Posterior vena cava (tissue), 2 donors: ENCODE results near the gene MRPS27. TPM values are rescaled to one million over a fixed set of nuclear protein-coding genes. Genes with fewer than 3 reads are reported as not detected.
"Not testable (repeated sequence)": the region's sequence is repeated elsewhere in the genome, so short reads cannot be mapped to it uniquely, and the experiment has no call there.

Experiments used
- DNase-seq: peaks from one replicate; pipeline ENCODE4 v3.0.0-alpha.2; 2020; ENCODE audit warnings: low spot score
- intact Hi-C, 2 donors: fragments of 100-400 bp; cut with DNase I; formaldehyde crosslinking; loops; one replicate each; pipeline versions ENCODE4 v1.14.1 to v1.14.2; 2022 to 2023
- total RNA-seq, 2 donors: library from RNA; stranded (reverse); fragmentation: NEBNext Ultra II Directional; extraction: Animal tissue kit (Norgen Biotek cat#: 25700); gene quantifications; one replicate each; pipeline ENCODE4 v1.2.1, GENCODE V29; 2021
- donor health status: DM: yes; HTN: yes; CAD: no.
- donor health status: DM: yes; HTN: yes; CAD: no.

Gene MRPS27
- total RNA-seq, 2 donors from 2014 or later, result 38.4 to 39.1 TPM

GRCh38 chr5:72191404-72191803 lies 128.6 kb downstream of the MRPS27 start:
- intact Hi-C loops, result no loop called here
- no peak for DNase-seq

GRCh38 chr5:72189146-72189545 lies 130.9 kb downstream of the MRPS27 start:
- no peak for DNase-seq
- intact Hi-C loops, result no loop called here

- no peak for DNase-seq
- intact Hi-C loops, result no loop called here
Measured at GRCh38 chr5:72188166-72188565, 131.9 kb downstream of the MRPS27 start.

- intact Hi-C loops, result no loop called here
Measured at GRCh38 chr5:72187388-72188075, 132.5 kb downstream of the MRPS27 start.

GRCh38 chr5:72185496-72186329 lies 134.3 kb downstream of the MRPS27 start:
- no peak for DNase-seq
- intact Hi-C loops, result no loop called here

More at GRCh38 chr5:72187388-72188075, 132.5 kb downstream of the MRPS27 start:
- no peak for DNase-seq

GRCh38 chr5:72184408-72184807 lies 135.6 kb downstream of the MRPS27 start:
- no peak for DNase-seq
- intact Hi-C loops, result no loop called here

- DNase-seq, result no peak
- intact Hi-C loops, result loop anchor here in 1 of 2 donors (2.0 kb wide), 1 partner anchor 16 kb away; no protein-coding TSS in a partner anchor
Measured at GRCh38 chr5:72183101-72183520, 136.9 kb downstream of the MRPS27 start.

GRCh38 chr5:72182686-72183085 lies 137.4 kb downstream of the MRPS27 start:
- DNase-seq, result no peak
- intact Hi-C loops, result loop anchor here in 1 of 2 donors (2.0 kb wide), 1 partner anchor 16 kb away; no protein-coding TSS in a partner anchor

- intact Hi-C loops, result no loop called here
- DNase-seq, result no peak
Measured at GRCh38 chr5:72180925-72181324, 139.1 kb downstream of the MRPS27 start.

GRCh38 chr5:72179816-72180440 lies 140.1 kb downstream of the MRPS27 start:
- intact Hi-C loops, result no loop called here

GRCh38 chr5:72179028-72179815 lies 140.8 kb downstream of the MRPS27 start:
- intact Hi-C loops, result no loop called here
- peak; percentile 90 for DNase-seq

More at GRCh38 chr5:72179816-72180440, 140.1 kb downstream of the MRPS27 start:
- no peak for DNase-seq

- no peak for DNase-seq
Measured at GRCh38 chr5:72177538-72177937, 142.5 kb downstream of the MRPS27 start.

GRCh38 chr5:72172786-72173185 lies 147.3 kb downstream of the MRPS27 start:
- intact Hi-C loops, result no loop called here
- no peak for DNase-seq

More at GRCh38 chr5:72177538-72177937, 142.5 kb downstream of the MRPS27 start:
- intact Hi-C loops, result no loop called here

GRCh38 chr5:72171667-72172066 lies 148.4 kb downstream of the MRPS27 start:
- DNase-seq, result no peak
- intact Hi-C loops, result no loop called here

GRCh38 chr5:72171181-72171580 lies 148.9 kb downstream of the MRPS27 start:
- intact Hi-C loops, DNase-seq: not testable (repeated sequence)

GRCh38 chr5:72170101-72170500 lies 149.9 kb downstream of the MRPS27 start:
- intact Hi-C loops, result no loop called here
- DNase-seq, result no peak
